Osteocyte (in vitro differentiated cells): ENCODE measurements around the gene GRM7. TPM values are rescaled to one million over a fixed set of nuclear protein-coding genes. Genes with fewer than 3 reads are reported as not detected.

Experiments
- DNase-seq: peaks from one replicate; pipeline ENCODE4 v3.0.0; 2021; ENCODE audit warnings: mixed read lengths; ENCODE audit not compliant: unreplicated experiment; ENCODE audit errors: extremely low spot score
- H3K27ac Mint-ChIP-seq: one replicate; pipeline ENCODE4 v1.8.0; 2021; ENCODE audit warnings: mild to moderate bottlenecking, mixed read lengths; ENCODE audit not compliant: unreplicated experiment
- H3K27me3 Mint-ChIP-seq: one replicate; pipeline ENCODE4 v1.8.0; 2021; ENCODE audit warnings: mixed read lengths; ENCODE audit not compliant: unreplicated experiment
- H3K36me3 Mint-ChIP-seq: one replicate; pipeline ENCODE4 v1.8.0; 2021; ENCODE audit warnings: mixed read lengths; ENCODE audit not compliant: unreplicated experiment
- H3K4me1 Mint-ChIP-seq: one replicate; pipeline ENCODE4 v1.8.0; 2021; ENCODE audit warnings: mixed read lengths; ENCODE audit not compliant: unreplicated experiment
- H3K4me3 Mint-ChIP-seq: one replicate; pipeline ENCODE4 v1.8.0; 2021; ENCODE audit warnings: mild to moderate bottlenecking, moderate library complexity, mixed read lengths; ENCODE audit not compliant: unreplicated experiment
- H3K9me3 Mint-ChIP-seq: one replicate; pipeline ENCODE4 v1.8.0; 2021; ENCODE audit warnings: mixed read lengths; ENCODE audit not compliant: unreplicated experiment
- CTCF ChIP-seq: fragments of 200-600 bp; sonication (generic); IDR thresholded peaks from 2 replicates; pipeline ENCODE4 v1.5.0; 2021; ENCODE audit warnings: antibody characterized with exemption, mild to moderate bottlenecking, moderate library complexity
- total RNA-seq: library from RNA; stranded (reverse); gene quantifications from 2 replicates; pipeline ENCODE4 v1.2.1, GENCODE V29; 2021

Gene GRM7
- total RNA-seq, 1 donor from 2014 or later, result not detected

- no peak for TF ChIP-seq CTCF
- H3K4me3 Mint-ChIP-seq, result no peak overlapping the region
- no peaks in the 10 kb centered on the region for H3K4me1 Mint-ChIP-seq
- H3K27ac Mint-ChIP-seq, result no peak overlapping the region
- H3K9me3 Mint-ChIP-seq, result no peaks in the 10 kb centered on the region
- H3K27me3 Mint-ChIP-seq, result no peaks in the 10 kb centered on the region
- no peak for DNase-seq
- no peaks in the 10 kb centered on the region for H3K36me3 Mint-ChIP-seq
These were observed 771.4 kb downstream of the GRM7 start for GRCh38 chr3:7632305-7632704.

GRCh38 chr3:7637694-7638093 lies 776.8 kb downstream of the GRM7 start:
- no peaks in the 10 kb centered on the region for H3K36me3 Mint-ChIP-seq
- H3K27me3 Mint-ChIP-seq, result no peaks in the 10 kb centered on the region
- no peak overlapping the region for H3K4me3 Mint-ChIP-seq
- TF ChIP-seq CTCF, result no peak
- no peak overlapping the region for H3K27ac Mint-ChIP-seq
- H3K4me1 Mint-ChIP-seq, result no peaks in the 10 kb centered on the region
- no peaks in the 10 kb centered on the region for H3K9me3 Mint-ChIP-seq
- no peak for DNase-seq

GRCh38 chr3:7638103-7638502 lies 777.2 kb downstream of the GRM7 start:
- TF ChIP-seq CTCF, result no peak
- Mint-ChIP-seq H3K36me3 (no peaks in the 10 kb centered on the region), H3K9me3 (no peaks in the 10 kb centered on the region), H3K4me1 (no peaks in the 10 kb centered on the region), H3K27me3 (no peaks in the 10 kb centered on the region), H3K27ac (no peak overlapping the region), H3K4me3 (no peak overlapping the region)
- DNase-seq, result no peak

GRCh38 chr3:7640787-7641186 lies 779.9 kb downstream of the GRM7 start:
- TF ChIP-seq CTCF, result no peak
- Mint-ChIP-seq H3K4me1 (no peaks in the 10 kb centered on the region), H3K27me3 (no peaks in the 10 kb centered on the region), H3K4me3 (no peak overlapping the region), H3K9me3 (no peaks in the 10 kb centered on the region), H3K36me3 (no peaks in the 10 kb centered on the region), H3K27ac (no peak overlapping the region)
- no peak for DNase-seq

- H3K36me3 Mint-ChIP-seq, result no peaks in the 10 kb centered on the region
- no peak overlapping the region for H3K27ac Mint-ChIP-seq
- peaks cover 6% of the 10 kb centered on the region for H3K9me3 Mint-ChIP-seq
- no peaks in the 10 kb centered on the region for H3K27me3 Mint-ChIP-seq
- no peaks in the 10 kb centered on the region for H3K4me1 Mint-ChIP-seq
- DNase-seq, result no peak
- no peak overlapping the region for H3K4me3 Mint-ChIP-seq
- TF ChIP-seq CTCF, result no peak
These were observed 785.9 kb downstream of the GRM7 start for GRCh38 chr3:7646851-7647250.
